Measurements from ENCODE around the gene UNK.

Gene UNK

DNA sequence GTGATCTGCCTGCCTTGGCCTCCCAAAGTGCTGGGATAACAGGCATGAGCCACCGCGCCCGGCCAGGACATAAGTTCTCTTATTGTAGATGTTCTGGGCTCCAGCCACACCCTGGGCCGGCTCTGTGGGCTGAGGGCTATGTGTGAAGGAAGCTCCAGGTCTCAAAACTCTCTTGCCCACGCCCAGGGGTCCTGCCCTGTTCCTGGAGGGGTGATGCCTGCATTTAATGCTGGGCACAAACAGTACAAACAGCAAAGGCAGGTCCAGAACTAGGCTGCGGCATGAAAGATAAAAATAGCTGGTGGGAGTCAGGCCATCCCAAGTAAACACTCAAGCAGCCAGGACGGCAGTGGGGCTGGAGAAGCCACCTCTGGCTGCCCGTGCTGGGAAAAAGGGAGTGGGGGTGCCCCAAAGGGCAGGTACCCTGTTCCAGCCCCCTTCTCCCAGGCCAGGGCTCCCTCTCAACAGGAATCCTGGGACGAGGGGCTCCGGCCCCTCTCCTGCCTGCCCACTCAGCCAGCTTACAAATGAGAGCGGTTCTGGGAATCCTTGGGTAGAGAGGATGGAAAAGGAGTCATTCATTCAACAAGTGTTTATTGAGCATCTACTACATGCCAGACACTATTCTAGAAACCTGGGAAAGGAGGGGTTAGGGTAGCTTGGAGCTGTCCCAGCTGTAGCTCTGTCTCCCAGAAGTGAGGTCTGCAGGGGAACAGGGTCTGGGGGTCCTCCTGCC lies 89.1 kb downstream of the UNK start:
- DNase-seq (ENCODE audit: low read depth in 2 of 2), result no peak

DNA sequence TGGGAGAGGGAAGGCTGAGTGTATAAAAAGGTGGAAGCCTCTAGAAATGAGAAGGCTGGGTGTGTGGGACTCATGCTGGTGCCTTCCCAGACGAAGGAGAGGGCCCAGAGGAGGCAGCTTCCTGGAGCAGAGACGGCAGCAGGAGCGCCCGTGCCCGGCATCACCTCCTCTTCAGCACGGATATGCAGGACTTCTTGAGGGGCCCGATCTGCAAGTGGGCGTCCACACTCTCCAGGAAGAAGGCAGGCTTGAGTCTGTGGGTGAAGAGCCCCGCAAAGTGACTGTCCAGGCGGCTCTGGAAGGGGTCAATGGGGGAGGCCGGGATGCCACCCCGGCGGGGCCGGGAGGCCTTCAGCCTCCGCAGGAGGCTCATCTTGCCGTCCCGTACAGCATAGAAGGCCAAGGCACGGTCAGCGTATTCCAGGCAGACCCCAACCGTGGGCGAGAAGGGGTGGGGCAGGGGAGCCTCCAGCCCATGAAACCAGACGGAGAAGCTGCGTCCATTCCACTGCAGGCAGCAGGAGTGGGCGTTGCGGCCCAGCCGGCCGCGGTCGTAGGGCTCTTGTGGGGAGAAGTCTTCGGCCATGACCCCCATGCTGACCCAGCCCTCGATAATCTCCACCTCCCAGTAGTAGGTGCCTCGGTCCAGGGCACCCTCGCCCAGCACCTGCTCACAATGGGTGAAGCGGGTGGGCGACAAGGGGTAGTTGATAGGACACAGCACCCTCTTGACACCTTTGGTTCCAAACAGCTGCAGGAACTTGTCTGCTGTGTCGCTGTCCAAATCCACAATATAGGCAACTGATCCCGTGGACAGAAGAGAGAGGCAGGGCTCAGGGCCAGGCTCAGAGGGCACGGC lies 89.9 kb downstream of the UNK start:
- no peak for DNase-seq (ENCODE audit: low read depth in 2 of 2)
